Activated naive CD8-positive, alpha-beta T cell (primary cell): Measurements from ENCODE around the gene GTF3C1.

Source experiments
- H3K27ac Mint-ChIP-seq: one replicate; pipeline ENCODE4 v1.8.0; 2021; ENCODE audit warnings: mixed read lengths
- H3K27me3 Mint-ChIP-seq: one replicate; pipeline ENCODE4 v1.8.0; 2021; ENCODE audit warnings: mixed read lengths
- H3K36me3 Mint-ChIP-seq: one replicate; pipeline ENCODE4 v1.8.0; 2021; ENCODE audit warnings: mixed read lengths
- H3K4me1 Mint-ChIP-seq: one replicate; pipeline ENCODE4 v1.8.0; 2021; ENCODE audit warnings: low read depth, mixed read lengths
- H3K4me3 Mint-ChIP-seq: one replicate; pipeline ENCODE4 v1.8.0; 2021; ENCODE audit warnings: mild to moderate bottlenecking, mixed read lengths
- H3K9me3 Mint-ChIP-seq: one replicate; pipeline ENCODE4 v1.8.0; 2021; ENCODE audit warnings: low read depth, mixed read lengths

The GTF3C1 gene

DNA sequence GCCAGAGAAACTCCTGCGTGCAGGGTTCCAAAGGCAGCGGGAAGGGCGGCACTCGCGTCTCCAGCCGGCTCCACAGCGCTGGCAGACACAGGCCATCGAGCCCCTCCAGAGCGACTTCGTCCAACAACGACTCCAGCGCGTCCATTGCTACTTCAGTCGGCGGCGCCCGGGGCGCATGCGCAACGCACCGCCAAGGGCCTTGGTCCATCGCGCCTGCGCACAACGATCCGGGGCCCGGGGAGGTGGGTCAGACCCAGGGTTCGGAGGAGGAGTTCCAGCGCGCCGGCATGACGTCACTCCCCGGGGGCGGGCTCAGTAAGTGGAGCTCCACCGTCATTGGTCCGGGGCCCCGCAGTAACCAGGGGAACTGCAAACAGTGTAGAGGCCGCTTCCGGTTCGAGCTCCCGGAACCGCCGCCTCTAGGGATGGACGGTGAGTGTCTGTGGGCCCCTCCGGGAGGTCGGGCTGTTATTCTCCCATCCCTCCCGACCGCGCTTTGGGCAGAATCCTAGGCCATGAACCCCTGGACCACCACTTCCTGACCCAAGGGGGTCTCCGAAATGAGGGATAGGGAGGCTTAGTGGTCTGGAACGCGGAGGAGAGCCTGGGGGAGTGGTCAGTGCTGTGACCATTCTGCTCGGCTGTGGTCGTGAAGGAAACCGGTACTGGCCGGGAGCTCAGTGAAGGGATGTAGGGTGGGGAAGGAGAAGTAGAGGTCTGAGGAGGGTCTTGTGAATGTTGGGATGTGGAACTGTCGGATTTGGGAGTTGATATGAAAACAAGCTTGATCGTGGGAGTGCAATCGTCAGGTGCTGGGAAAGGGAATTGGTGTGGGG, at the start of gene GTF3C1, which contains the start of gene KATNIP:
Gene GTF3C1 (minus strand): TSS at position 168 of the 836 bp plus-strand sequence. CDS start 23 bp downstream, at position 145.
Gene KATNIP (plus strand): TSS at position 399 of the 836 bp plus-strand sequence. CDS start 27 bp downstream, at position 426.
- Mint-ChIP-seq H3K27ac (peak within 1 kb of the TSS; percentile 87), H3K36me3 (peaks cover 5% of the 10 kb centered on the region), H3K4me1 (peaks cover 39% of the 10 kb centered on the region), H3K4me3 (peak within 1 kb of the TSS; percentile 99), H3K9me3 (no peaks in the 10 kb centered on the region), H3K27me3 (no peaks in the 10 kb centered on the region)

GRCh38 chr16:27598931-27599565, 49.3 kb upstream of the GTF3C1 start:
- Mint-ChIP-seq H3K4me1 (no peaks in the 10 kb centered on the region), H3K4me3 (no peak overlapping the region), H3K27ac (no peak overlapping the region), H3K36me3 (peaks cover 2% of the 10 kb centered on the region), H3K9me3 (no peaks in the 10 kb centered on the region), H3K27me3 (no peaks in the 10 kb centered on the region)

DNA sequence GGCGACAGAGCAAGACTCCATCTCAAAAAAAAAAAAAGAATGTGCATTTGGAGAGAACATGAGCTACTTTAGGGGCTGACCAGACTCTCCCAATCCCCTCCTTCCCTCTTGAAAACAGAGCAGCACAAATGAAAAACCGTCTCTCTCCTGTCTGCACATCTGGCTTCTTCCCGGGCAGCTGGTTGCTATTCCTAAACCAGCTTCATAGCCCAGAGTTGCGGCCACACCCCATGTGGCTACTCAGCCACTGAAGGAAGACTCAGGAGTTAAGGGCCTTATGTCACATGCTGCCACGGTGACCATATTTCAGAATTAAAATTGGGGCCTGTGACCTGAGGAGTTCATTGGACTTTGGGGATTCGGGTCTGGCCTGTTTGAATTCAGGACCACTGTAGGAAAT, 48.5 kb upstream of the GTF3C1 start:
- no peaks in the 10 kb centered on the region for H3K9me3 Mint-ChIP-seq
- H3K27ac Mint-ChIP-seq: no peak overlapping the region
- peaks cover 2% of the 10 kb centered on the region for H3K36me3 Mint-ChIP-seq
- no peaks in the 10 kb centered on the region for H3K27me3 Mint-ChIP-seq
- H3K4me1 Mint-ChIP-seq: no peaks in the 10 kb centered on the region
- H3K4me3 Mint-ChIP-seq: no peak overlapping the region

DNA sequence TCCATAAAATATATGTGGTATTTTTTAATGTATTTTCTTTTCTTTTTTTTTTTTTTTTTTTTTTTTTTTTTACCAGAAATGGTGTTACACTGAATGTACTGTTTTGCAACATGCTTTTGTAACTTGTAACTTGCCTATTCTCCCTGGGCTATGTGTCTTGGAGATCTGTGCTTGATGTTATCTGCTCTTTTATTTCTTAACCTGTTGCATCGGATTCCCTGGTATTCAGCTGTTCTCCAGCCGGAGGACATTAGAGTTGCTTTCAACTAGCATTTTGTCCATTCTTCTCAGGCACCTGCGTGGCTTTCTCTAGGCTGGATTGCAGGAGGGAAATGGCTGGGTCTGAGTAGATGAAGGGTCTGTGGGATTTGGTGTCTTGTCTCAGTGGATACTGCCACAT, 47.6 kb upstream of the GTF3C1 start:
- Mint-ChIP-seq H3K4me1 (no peaks in the 10 kb centered on the region), H3K4me3 (no peak overlapping the region), H3K36me3 (peaks cover 3% of the 10 kb centered on the region), H3K9me3 (no peaks in the 10 kb centered on the region), H3K27me3 (no peaks in the 10 kb centered on the region), H3K27ac (no peak overlapping the region)

DNA sequence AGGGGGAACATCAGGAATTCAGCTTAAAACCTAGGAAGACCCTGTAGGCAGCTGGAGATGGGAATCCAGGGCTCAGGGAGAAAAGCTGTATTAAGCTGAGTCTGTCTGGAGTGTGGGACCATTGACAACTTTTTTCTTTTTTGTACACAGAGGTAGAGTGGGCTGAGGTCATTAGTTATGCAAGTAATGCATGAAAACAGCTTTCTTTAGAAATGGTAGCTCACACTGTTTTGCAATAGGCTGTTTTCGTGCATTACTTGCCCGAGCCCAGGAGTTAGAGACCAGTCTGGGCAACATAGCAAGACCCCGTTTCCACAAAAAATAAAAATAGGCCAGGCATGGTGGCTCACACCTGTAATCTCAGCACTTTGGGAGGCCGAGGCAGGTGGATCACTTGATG, 46.7 kb upstream of the GTF3C1 start:
- Mint-ChIP-seq H3K4me3 (no peak overlapping the region), H3K27ac (no peak overlapping the region), H3K9me3 (no peaks in the 10 kb centered on the region), H3K27me3 (no peaks in the 10 kb centered on the region), H3K36me3 (peaks cover 10% of the 10 kb centered on the region), H3K4me1 (no peaks in the 10 kb centered on the region)

GRCh38 chr16:27595993-27596392, 46.3 kb upstream of the GTF3C1 start:
- no peak overlapping the region for H3K27ac Mint-ChIP-seq
- H3K27me3 Mint-ChIP-seq: no peaks in the 10 kb centered on the region

DNA sequence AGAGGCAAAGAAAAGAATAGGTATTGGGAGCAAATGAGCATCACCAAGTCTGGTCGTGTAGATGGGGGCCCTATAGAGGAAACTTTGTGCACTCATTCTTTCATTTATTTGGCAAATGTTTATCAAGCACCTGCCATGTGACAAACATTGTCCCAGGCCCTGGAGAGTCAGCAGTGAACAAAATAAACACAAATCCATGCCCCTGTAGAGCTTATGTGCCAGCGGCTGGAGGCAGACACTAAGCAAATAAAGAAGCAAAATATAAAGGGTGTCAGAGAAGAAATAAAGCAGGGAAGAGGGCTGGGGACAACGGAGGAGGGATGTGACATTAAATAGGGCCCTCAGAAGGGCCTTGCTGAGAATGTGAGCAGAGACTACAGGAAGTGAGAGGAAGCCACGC, 45.8 kb upstream of the GTF3C1 start:
- no peak overlapping the region for H3K27ac Mint-ChIP-seq
- H3K36me3 Mint-ChIP-seq: peaks cover 15% of the 10 kb centered on the region
- H3K4me3 Mint-ChIP-seq: no peak overlapping the region
- H3K27me3 Mint-ChIP-seq: no peaks in the 10 kb centered on the region
- H3K9me3 Mint-ChIP-seq: no peaks in the 10 kb centered on the region
- H3K4me1 Mint-ChIP-seq: no peaks in the 10 kb centered on the region

More at GRCh38 chr16:27595993-27596392, 46.3 kb upstream of the GTF3C1 start:
- Mint-ChIP-seq H3K4me3 (no peak overlapping the region), H3K9me3 (no peaks in the 10 kb centered on the region), H3K36me3 (peaks cover 11% of the 10 kb centered on the region), H3K4me1 (no peaks in the 10 kb centered on the region)

- H3K4me1 Mint-ChIP-seq: no peaks in the 10 kb centered on the region
- H3K27me3 Mint-ChIP-seq: no peaks in the 10 kb centered on the region
- no peaks in the 10 kb centered on the region for H3K9me3 Mint-ChIP-seq
- no peak overlapping the region for H3K4me3 Mint-ChIP-seq
- H3K27ac Mint-ChIP-seq: no peak overlapping the region
- peaks cover 19% of the 10 kb centered on the region for H3K36me3 Mint-ChIP-seq
Measured at GRCh38 chr16:27591837-27592236, 42.1 kb upstream of the GTF3C1 start.

- no peak overlapping the region for H3K27ac Mint-ChIP-seq
- no peaks in the 10 kb centered on the region for H3K9me3 Mint-ChIP-seq
- no peaks in the 10 kb centered on the region for H3K4me1 Mint-ChIP-seq
- H3K27me3 Mint-ChIP-seq: no peaks in the 10 kb centered on the region
- peaks cover 36% of the 10 kb centered on the region for H3K36me3 Mint-ChIP-seq
- H3K4me3 Mint-ChIP-seq: no peak overlapping the region
Measured at GRCh38 chr16:27588057-27588456, 38.3 kb upstream of the GTF3C1 start.

- Mint-ChIP-seq H3K4me1 (no peaks in the 10 kb centered on the region), H3K9me3 (no peaks in the 10 kb centered on the region), H3K27ac (no peak overlapping the region), H3K36me3 (peaks cover 38% of the 10 kb centered on the region), H3K4me3 (no peak overlapping the region), H3K27me3 (no peaks in the 10 kb centered on the region)
Measured at GRCh38 chr16:27586711-27587110, 37.0 kb upstream of the GTF3C1 start.

DNA sequence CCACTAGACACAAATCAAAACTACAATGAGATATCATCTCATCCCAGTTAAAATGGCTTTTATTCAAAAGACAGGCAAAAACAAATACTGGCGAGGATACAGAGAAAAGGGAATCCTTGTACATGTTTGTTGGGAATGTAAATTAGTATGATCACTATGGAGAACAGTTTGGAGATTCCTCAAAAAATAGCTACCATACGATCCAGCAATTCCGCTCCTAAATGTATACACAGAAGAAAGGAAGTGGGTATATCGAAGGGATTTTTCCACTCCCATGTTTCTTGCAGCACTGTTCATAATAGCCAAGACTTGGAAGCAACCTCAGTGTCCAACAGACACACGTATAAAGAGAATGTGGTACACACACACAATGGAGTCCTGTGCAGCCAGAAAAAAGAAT, 35.5 kb upstream of the GTF3C1 start:
- Mint-ChIP-seq H3K27me3 (no peaks in the 10 kb centered on the region), H3K9me3 (no peaks in the 10 kb centered on the region), H3K27ac (no peak overlapping the region), H3K4me3 (no peak overlapping the region), H3K4me1 (no peaks in the 10 kb centered on the region), H3K36me3 (peaks cover 34% of the 10 kb centered on the region)

- Mint-ChIP-seq H3K4me1 (no peaks in the 10 kb centered on the region), H3K36me3 (peaks cover 28% of the 10 kb centered on the region), H3K27ac (no peak overlapping the region), H3K9me3 (no peaks in the 10 kb centered on the region), H3K4me3 (no peak overlapping the region), H3K27me3 (no peaks in the 10 kb centered on the region)
Measured at GRCh38 chr16:27583634-27584033, 33.9 kb upstream of the GTF3C1 start.

DNA sequence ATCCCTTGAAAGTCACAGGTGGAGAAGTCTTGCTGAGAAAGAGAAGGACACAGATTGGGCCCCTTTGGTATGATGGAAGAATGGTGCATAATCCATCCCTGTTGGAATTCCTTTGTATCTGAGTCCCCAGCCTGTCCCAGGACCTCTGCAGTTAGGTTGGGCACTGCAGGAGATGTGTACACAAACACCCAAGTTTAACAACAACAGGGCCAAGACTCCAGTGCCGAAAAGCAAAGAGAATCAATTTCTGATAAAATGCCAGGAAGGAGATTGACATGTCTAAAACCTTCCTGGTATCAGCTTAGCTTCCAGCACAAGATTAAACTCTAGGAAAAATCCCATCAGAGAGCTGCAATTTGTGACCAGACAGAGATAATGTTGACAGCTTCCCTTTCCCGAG, 33.2 kb upstream of the GTF3C1 start:
- H3K9me3 Mint-ChIP-seq: no peaks in the 10 kb centered on the region
- peaks cover 28% of the 10 kb centered on the region for H3K36me3 Mint-ChIP-seq
- H3K27ac Mint-ChIP-seq: no peak overlapping the region
- no peak overlapping the region for H3K4me3 Mint-ChIP-seq
- no peaks in the 10 kb centered on the region for H3K4me1 Mint-ChIP-seq
- no peaks in the 10 kb centered on the region for H3K27me3 Mint-ChIP-seq

DNA sequence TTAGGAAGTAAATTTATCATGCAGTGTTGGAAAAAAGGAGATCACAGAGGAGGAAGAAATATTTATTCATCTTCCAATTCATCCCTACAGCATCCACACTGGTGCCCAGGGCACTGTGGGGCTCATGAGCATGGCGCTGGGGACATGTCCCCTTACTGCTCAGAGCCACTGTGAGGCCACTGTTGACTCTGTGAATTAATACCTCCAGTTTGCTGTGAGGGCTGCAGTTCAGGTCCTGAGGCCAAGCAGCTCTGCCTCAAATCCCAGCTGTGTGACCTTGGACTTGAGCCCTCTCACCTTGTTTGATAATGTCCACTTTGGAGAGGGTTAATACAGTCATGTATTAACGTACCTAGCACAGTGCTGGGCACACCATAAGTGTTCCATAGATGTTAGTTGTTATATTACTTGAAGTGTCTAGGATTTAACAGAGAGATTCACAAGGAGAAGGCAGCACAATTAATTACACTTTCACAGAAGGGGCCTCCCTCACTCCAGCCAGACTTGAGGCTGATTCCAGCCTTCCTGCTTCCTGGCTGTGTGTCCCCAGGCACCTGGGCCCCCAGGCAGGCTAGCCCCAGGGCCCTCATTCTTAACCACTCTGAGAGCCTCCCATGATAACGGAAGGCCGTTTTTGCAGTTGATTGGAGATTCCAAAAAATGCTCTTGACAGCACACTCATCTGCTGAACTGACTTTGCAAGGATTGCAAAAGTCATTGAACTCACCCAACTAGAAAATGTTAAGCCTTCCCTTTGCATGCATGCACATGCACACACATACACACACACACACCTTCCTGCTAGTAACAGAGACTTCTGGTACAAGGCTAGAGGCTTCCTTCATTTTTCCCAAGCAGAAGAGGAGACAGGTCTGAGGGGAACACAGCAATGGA, 29.6 kb upstream of the GTF3C1 start:
- Mint-ChIP-seq H3K27me3 (no peaks in the 10 kb centered on the region), H3K27ac (no peak overlapping the region), H3K4me1 (no peaks in the 10 kb centered on the region), H3K4me3 (no peak overlapping the region), H3K9me3 (no peaks in the 10 kb centered on the region), H3K36me3 (peaks cover 27% of the 10 kb centered on the region)

- no peak overlapping the region for H3K4me3 Mint-ChIP-seq
- no peaks in the 10 kb centered on the region for H3K27me3 Mint-ChIP-seq
- peaks cover 13% of the 10 kb centered on the region for H3K36me3 Mint-ChIP-seq
- no peaks in the 10 kb centered on the region for H3K4me1 Mint-ChIP-seq
- H3K9me3 Mint-ChIP-seq: no peaks in the 10 kb centered on the region
- no peak overlapping the region for H3K27ac Mint-ChIP-seq
Measured at GRCh38 chr16:27576729-27577128, 27.0 kb upstream of the GTF3C1 start.
